Measurements from ENCODE around the gene MRPL24.

DNA sequence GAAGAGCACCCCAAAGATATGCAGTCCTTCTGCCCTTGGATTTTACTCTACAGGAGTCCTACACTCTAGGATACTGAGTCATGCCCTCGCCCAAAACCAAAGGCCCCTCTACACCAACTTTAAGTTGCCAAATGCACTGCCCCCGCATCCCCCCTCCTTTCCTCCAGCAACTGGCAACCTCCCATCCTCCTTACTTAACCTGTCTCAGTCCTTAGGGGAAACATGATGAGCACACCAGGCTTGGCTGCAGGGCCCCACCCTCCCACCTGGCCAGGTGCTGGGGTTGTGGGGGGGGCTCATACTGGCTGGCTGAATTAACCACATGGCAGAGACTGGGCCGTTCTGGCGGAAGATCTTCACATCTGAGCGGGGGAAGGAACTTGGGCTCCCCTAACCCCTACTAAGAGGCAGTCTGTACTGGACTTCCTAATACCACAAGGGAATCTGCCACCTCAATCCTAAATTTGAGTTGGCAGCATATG is 9.3 kb upstream of the MRPL24 start:
- TF ChIP-seq POLR2A (IDR thresholded peaks at IDR 0.05; ENCODE audit: low read depth, low read length) (no peak), POLR2AphosphoS5 (IDR thresholded peaks at IDR 0.05; ENCODE audit: low read depth, low read length) (no peak)
